Activated T-cell treated with anti-CD3 and anti-CD28 coated beads for 4 hours (primary cell): ENCODE data around the gene USP30.

Experiments
- DNase-seq: peaks from one replicate; pipeline ENCODE4 v3.0.0-alpha.2; 2020

Gene USP30

DNA sequence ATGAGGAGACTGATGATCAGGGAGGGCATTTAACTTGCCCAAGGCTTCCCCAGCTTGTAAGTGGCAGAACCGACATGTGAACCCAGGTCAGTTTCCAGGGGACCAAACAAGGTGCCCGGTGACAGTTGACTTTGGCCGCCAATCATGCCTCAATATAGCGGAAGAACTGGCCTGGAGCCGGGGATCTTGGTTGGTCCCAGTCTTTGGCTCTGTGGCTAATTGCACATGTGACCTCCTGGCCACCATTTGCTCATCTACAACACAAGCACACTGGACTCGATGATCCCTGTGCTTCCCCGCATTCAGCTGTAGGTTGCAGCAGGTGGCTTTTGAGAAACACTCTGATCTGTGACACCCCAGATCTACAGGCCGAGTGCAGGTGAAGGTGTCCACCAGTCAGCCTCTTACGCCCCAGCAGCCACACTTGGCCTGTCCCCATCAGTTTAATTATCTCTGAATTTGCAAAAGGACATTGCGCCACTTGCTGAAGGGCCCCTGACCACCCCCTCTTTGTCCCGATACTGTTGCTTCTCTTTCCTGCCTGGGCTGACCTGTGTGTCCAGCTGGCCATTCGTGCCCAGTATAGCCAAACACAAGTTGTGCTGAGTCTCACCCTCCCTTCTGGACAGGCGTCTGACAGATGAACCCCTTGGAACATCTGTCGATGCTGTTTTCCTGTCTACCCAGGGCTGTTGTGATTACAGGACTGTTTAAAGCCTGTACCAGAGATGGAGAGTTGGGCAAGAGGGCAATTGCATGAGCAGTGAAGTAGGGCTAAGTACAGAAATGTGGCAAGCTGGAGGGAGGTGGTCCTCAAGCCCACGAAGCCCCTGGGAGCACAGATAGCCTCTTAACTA, 78.1 kb downstream of the USP30 start:
- DNase-seq = no peak

DNA sequence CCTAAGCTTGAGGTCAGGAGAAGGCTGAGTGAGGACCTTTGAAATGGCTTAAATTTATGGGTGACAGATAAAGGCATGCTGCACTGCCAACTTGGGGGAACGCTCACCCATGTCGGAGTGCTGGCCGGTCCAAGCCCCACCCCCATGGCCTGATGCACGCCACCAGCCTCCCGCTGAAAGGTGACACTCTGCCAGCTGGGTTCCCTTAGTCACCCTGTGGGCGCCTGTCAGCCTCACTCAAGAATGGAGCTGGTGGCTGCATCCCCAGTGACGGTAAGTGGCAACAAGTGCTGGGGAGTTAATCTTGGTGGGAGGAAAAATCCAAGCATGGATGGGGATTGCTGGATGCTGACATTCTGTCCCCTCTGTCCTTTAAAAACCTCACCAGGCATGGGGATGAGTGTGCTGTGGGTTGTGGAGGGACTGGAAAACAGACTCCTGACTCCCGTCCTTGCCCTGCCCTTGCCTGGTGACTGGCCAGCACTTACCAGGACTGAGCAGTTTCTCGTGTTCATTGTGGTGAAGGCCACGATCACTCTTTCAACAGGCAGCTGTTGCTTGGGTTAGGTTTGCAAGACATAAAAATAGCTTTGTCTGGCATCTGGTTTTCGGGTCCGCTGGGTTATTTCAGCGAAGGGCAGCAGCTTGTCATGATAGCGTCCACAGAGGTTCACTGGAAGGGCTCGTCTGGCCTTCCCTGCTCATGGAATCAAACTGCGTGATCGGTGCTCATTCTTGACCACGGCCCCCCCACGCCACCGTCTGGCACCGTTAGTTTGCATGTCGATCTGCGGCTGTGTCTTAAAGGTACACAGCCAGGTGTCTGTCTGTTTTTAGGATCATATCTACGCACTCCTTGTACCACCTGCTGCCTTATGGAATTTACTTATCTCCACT, 79.0 kb downstream of the USP30 start:
- DNase-seq = no peak

DNA sequence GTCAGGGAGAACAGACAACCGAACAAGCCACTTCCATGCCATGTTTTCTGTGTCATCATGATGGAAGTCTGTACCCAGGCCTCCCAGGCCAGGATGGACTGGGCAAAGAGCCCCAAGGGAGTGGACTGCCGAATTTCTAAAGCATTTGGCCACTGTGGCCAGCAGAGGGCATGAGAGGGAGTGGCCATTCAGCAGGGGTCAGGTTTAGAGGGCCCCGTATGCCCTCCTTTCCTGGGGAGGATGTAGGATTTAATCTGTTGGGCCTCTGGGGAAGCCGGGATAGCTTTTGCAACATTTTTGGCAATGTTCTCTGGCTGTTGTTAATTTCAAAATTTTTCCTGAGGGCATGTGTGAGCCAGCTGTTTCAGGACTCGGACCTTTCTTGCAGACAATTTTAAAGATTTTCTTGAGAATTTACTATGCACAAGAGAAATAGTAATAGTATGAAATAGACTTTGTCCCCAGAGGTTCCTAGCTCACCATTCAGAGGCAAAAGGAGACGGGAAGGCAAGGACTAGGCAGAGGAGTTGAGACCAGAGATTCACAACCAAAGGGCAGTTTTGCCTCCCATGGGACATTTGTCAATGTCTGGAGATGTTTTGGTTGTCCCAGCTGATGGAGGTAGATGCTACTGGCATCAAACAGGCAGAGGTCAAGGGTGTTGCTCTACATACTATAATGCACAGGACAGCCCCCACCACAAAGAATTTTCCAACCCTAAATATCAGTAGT, 82.0 kb downstream of the USP30 start:
- DNase-seq = no peak

DNA sequence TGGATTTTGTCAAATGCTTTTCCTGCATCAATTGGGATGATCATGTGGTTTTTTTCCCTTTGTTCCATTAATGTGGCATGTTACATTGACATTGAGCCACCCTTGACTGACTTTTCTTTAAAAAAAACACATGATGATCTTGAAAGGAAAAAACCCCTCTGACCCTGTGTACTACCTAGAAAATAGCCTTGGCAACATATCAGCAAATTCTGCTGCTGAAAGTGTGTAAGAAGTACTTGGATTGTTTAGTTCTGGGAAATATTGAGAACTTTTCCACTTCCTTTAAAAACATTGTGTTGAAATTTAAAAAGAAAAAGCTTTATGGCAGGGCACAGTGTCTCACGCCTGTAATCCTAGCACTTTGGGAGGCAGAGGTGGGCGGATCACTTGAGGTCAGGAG, 84.7 kb downstream of the USP30 start:
- DNase-seq = no peak
